Erythroblast (primary cell): Measurements from ENCODE around the gene FBXO48.

Source experiments
- GATA1 ChIP-seq: IDR thresholded peaks from 2 replicates; pipeline ENCODE4 v1.6.1; 2011; ENCODE audit warnings: low read depth, mild to moderate bottlenecking, control low read depth, low read length, moderate library complexity
- POLR2A ChIP-seq: IDR thresholded peaks from 2 replicates; pipeline ENCODE4 v1.6.1; 2011; ENCODE audit warnings: mild to moderate bottlenecking, low read length

GRCh38 chr2:68465081-68465916 is 1.8 kb downstream of the FBXO48 start:
- TF ChIP-seq POLR2A = no peak
- no peak for TF ChIP-seq GATA1
